OCI-M2 (cell line): ENCODE data around the gene GNG5.
"Not testable (repeated sequence)": the region's sequence is repeated elsewhere in the genome, so short reads cannot be mapped to it uniquely, and the experiment has no call there.

Experiments used
- DNase-seq: peaks from one replicate; lab custom pipeline; 2025; ENCODE audit not compliant: unreplicated experiment; lab: John Stamatoyannopoulos, UW

The GNG5 gene

GRCh38 chr1:84506002-84506728 is at the start of gene GNG5, which contains the start of gene SPATA1:
Gene GNG5, minus strand, starts transcription at chr1:84506581. Its CDS starts 490 bp downstream, at chr1:84506091.
Gene SPATA1, plus strand, starts transcription at chr1:84506386. Its CDS starts 9,974 bp downstream, at chr1:84516360.
- DNase-seq, result peak; percentile 88

GRCh38 chr1:84550826-84551225 is 44.4 kb upstream of the GNG5 start:
- no peak for DNase-seq

- no peak for DNase-seq
Measured at GRCh38 chr1:84541679-84542078, 35.3 kb upstream of the GNG5 start.

- no peak for DNase-seq
Measured at GRCh38 chr1:84540759-84541158, 34.4 kb upstream of the GNG5 start.

- no peak for DNase-seq
Measured at GRCh38 chr1:84539972-84540371, 33.6 kb upstream of the GNG5 start.

- DNase-seq, result no peak
Measured at GRCh38 chr1:84538599-84538998, 32.2 kb upstream of the GNG5 start.

GRCh38 chr1:84525779-84526178 is 19.4 kb upstream of the GNG5 start:
- DNase-seq, result no peak

- no peak for DNase-seq
Measured at GRCh38 chr1:84524590-84524989, 18.2 kb upstream of the GNG5 start.

GRCh38 chr1:84510668-84511067 is 4.3 kb upstream of the GNG5 start:
- DNase-seq, result no peak

GRCh38 chr1:84510165-84510564 is 3.8 kb upstream of the GNG5 start:
- DNase-seq, result no peak

GRCh38 chr1:84509029-84509428 is 2.6 kb upstream of the GNG5 start:
- DNase-seq, result no peak

- DNase-seq, result no peak
Measured at GRCh38 chr1:84508510-84508909, 2.1 kb upstream of the GNG5 start.

- not testable (repeated sequence) for DNase-seq
Measured at GRCh38 chr1:84507887-84508286, 1.5 kb upstream of the GNG5 start.

- no peak for DNase-seq
Measured at GRCh38 chr1:84506729-84507453, 510 bp upstream of the GNG5 start.

GRCh38 chr1:84505493-84506001 is 834 bp downstream of the GNG5 start:
- no peak for DNase-seq

GRCh38 chr1:84504580-84505492 is 1.5 kb downstream of the GNG5 start:
- DNase-seq, result no peak

- no peak for DNase-seq
Measured at GRCh38 chr1:84502927-84503326, 3.5 kb downstream of the GNG5 start.

GRCh38 chr1:84497631-84498275 is 8.6 kb downstream of the GNG5 start:
- no peak for DNase-seq

GRCh38 chr1:84496498-84496897 is 9.9 kb downstream of the GNG5 start:
- DNase-seq, result no peak

- no peak for DNase-seq
Measured at GRCh38 chr1:84493747-84494146, 12.6 kb downstream of the GNG5 start.

- no peak for DNase-seq
Measured at GRCh38 chr1:84492726-84493125, 13.7 kb downstream of the GNG5 start.
